H1 (cell line): ENCODE data around the gene DKK3. TPM values are rescaled to one million over a fixed set of nuclear protein-coding genes. Genes with fewer than 3 reads are reported as not detected.

Source experiments
- NANOG ChIP-seq: IDR thresholded peaks from 2 replicates; pipeline ENCODE4 v1.6.1; 2011; ENCODE audit warnings: low read length, low read depth, mild to moderate bottlenecking, inconsistent platforms; ENCODE audit not compliant: insufficient read depth, poor library complexity, severe bottlenecking
- polyA plus RNA-seq, 7 experiments: library from polyadenylated mRNA; depleted of rRNA in 3 of 7; stranded (reverse) in 5 of 7; unstranded in 2 of 7; fragments of >200 nt in 5 of 7; fragments of 200-250 nt in 2 of 7; gene quantifications; 1 replicate in 5 of 7; 2 replicates in 1 of 7; 4 replicates in 1 of 7; pipeline versions ENCODE4 v1.2.1 to v1.2.3, GENCODE V29; 2011 to 2013; ENCODE audit warnings: missing spikeins in 2 of 7, mixed read lengths in 2 of 7
- total RNA-seq: library from RNA; stranded (reverse); fragmentation: NEBNext Ultra II Directional; extraction: Animal tissue kit (Norgen Biotek cat#: 25700); gene quantifications from 2 replicates; pipeline ENCODE4 v1.2.1, GENCODE V29; 2021

The DKK3 gene
- total and polyA plus RNA-seq, 2 of the 8 experiments (the other 6 are each of a cell fraction or from before 2014, with no cell fraction given): 30.0 to 40.1 TPM

- TF ChIP-seq NANOG: no peak
Observed at GRCh38 chr11:12003815-12004214, 4.6 kb downstream of the DKK3 start (continued).
